HG02763 (cell line): ENCODE results near the gene UBQLN4.

Source experiments
- ATAC-seq: cut with Tn5 transposase; IDR thresholded peaks from one replicate; pipeline ENCODE4 v1.9.1; 2021; ENCODE audit warnings: mild to moderate bottlenecking, moderate library complexity; ENCODE audit not compliant: unreplicated experiment

UBQLN4 gene

GRCh38 chr1:156053768-156054499, at the start of gene UBQLN4:
Gene UBQLN4, minus strand, starts transcription at chr1:156053798. Its CDS starts 97 bp downstream, at chr1:156053701.
- ATAC-seq, result peak; percentile 52

- ATAC-seq, result no peak
Observed at GRCh38 chr1:156102633-156103511, 49.3 kb upstream of the UBQLN4 start.

- ATAC-seq, result no peak
Observed at GRCh38 chr1:156101880-156102279, 48.3 kb upstream of the UBQLN4 start.

- no peak for ATAC-seq
Observed at GRCh38 chr1:156100205-156100995, 46.8 kb upstream of the UBQLN4 start.

- no peak for ATAC-seq
Observed at GRCh38 chr1:156099282-156099681, 45.7 kb upstream of the UBQLN4 start.

GRCh38 chr1:156098784-156099183, 45.2 kb upstream of the UBQLN4 start:
- no peak for ATAC-seq

- ATAC-seq, result no peak
Observed at GRCh38 chr1:156097499-156098178, 44.0 kb upstream of the UBQLN4 start.

GRCh38 chr1:156096640-156097391, 43.2 kb upstream of the UBQLN4 start:
- peak; percentile 59 for ATAC-seq

- no peak for ATAC-seq
Observed at GRCh38 chr1:156095906-156096508, 42.4 kb upstream of the UBQLN4 start.

GRCh38 chr1:156091610-156092009, 38.0 kb upstream of the UBQLN4 start:
- no peak for ATAC-seq

GRCh38 chr1:156090840-156091188, 37.2 kb upstream of the UBQLN4 start:
- ATAC-seq, result peak; percentile 56

GRCh38 chr1:156090138-156090839, 36.7 kb upstream of the UBQLN4 start:
- no peak for ATAC-seq

GRCh38 chr1:156089704-156090103, 36.1 kb upstream of the UBQLN4 start:
- ATAC-seq, result no peak

- ATAC-seq, result no peak
Observed at GRCh38 chr1:156086256-156086662, 32.7 kb upstream of the UBQLN4 start.

- no peak for ATAC-seq
Observed at GRCh38 chr1:156083800-156084790, 30.5 kb upstream of the UBQLN4 start.

GRCh38 chr1:156082309-156083091, 28.9 kb upstream of the UBQLN4 start, which contains the start of gene MEX3A:
Gene MEX3A, minus strand, starts transcription at chr1:156082465. Its CDS starts 467 bp downstream, at chr1:156081998.
- ATAC-seq, result no peak

- no peak for ATAC-seq
Observed at GRCh38 chr1:156081917-156082308, 28.3 kb upstream of the UBQLN4 start.
